ENCODE data around the gene KRTAP10-3. TPM values are rescaled to one million over a fixed set of nuclear protein-coding genes. Genes with fewer than 3 reads are reported as not detected.

Gene KRTAP10-3
- total and polyA plus RNA-seq, 2 donors (not counting 3 experiments of a cell fraction or from before 2014, with no cell fraction given), result not detected

DNA sequence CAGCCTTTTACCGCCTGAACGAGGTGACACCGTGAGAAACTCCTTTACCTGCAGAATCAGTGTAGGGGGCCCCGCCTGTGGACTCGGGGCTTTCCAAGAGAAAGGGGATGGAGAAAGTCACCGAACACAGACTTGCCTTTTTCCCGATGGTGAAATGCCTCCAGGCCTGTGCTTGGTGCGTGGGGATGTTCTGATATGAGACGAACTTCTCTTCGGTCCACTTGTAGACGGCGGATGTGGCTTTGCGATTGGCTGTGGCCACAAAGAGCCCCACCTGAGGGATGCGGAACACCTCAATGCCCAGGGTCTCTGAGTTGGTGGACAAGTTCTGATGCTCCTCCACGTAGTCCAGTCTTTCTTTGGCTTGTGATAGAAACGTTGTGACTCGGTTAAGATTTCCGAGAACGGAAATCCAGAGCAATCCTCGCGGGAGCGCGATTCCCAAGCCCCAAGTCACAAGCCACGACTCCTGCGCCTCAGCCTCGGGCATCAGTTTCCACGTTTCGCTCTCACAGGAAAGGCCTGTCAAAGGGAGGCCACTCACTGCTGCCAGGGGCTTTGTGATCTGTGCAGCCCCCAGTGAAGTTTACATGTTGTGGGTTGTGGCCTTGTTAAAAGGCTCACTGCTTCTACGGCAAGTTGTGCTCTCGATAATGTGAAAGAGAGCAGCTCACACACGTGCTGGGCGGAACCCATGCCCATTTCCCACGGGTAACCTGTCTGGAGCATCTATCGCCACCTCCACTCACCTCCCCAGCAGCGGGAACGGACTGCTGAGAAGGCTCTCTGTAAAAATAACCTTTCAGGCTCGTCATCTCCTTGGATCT lies 31.2 kb downstream of the KRTAP10-3 start:
- no peak overlapping the region for H3K4me2 ChIP-seq (ENCODE audit: insufficient read depth, low read length)
- no peaks in the 10 kb centered on the region for H3K79me2 ChIP-seq (ENCODE audit: control insufficient read depth, insufficient read depth, low read length)
- H3K27ac ChIP-seq (ENCODE audit: insufficient read depth, low read depth, low read length), result no peak overlapping the region
- H3K4me1 ChIP-seq (ENCODE audit: control insufficient read depth, extremely low read depth, insufficient read depth, low read length), result no peaks in the 10 kb centered on the region
- no peaks in the 10 kb centered on the region for H3K36me3 ChIP-seq (ENCODE audit: control insufficient read depth in 2 of 2, extremely low read depth in 1 of 2, insufficient read depth in 2 of 2, low read length in 2 of 2)
- no TSS peak for BruUV-seq (replicated peaks)
- dilution Hi-C loops (cut with MboI; ENCODE audit: extremely low pct_ligation_motif_present, low sequenced_read_pairs) (no loop called here), intact Hi-C loops (cut with micrococcal nuclease) (no loop called here)
- H3K9ac ChIP-seq (replicated peaks; ENCODE audit: extremely low read depth, insufficient read depth, low read length), result no peak overlapping the region
- H3K4me3 ChIP-seq (replicated peaks in 1 of 3; ENCODE audit: insufficient read depth in 1 of 3, low read depth in 1 of 3, low read length in 3 of 3), result no peak overlapping the region
- no peaks in the 10 kb centered on the region for H4K20me1 ChIP-seq (replicated peaks; ENCODE audit: control insufficient read depth, extremely low read depth, insufficient read depth, low read length)
- H2AFZ ChIP-seq (ENCODE audit: low read depth, low read length), result no peak overlapping the region
- no peaks in the 10 kb centered on the region for H3K9me3 ChIP-seq (replicated peaks; ENCODE audit: control insufficient read depth, insufficient read depth, low read length)
- POLR2A ChIA-PET, result no interaction called here
- H3K9me1 ChIP-seq (replicated peaks; ENCODE audit: control insufficient read depth, extremely low read depth, insufficient read depth, low read length), result no peaks in the 10 kb centered on the region
- no peaks in the 10 kb centered on the region for H3K27me3 ChIP-seq (ENCODE audit: control insufficient read depth in 2 of 2, insufficient read depth in 2 of 2, low read length in 2 of 2)
- CTCF ChIA-PET, result no interaction called here
- no peak for DNase-seq (ENCODE audit: low read depth, low spot score)
- no peak for FAIRE-seq
- no peak for TF ChIP-seq MYC (IDR thresholded peaks at IDR 0.05; ENCODE audit: low read depth, low read length)
- no peak for TF ChIP-seq JUN (IDR thresholded peaks at IDR 0.05; ENCODE audit: borderline replicate concordance, insufficient read depth, insufficient read length, low read depth)
- no peak for TF ChIP-seq POLR2A (IDR thresholded peaks at IDR 0.05; ENCODE audit: low read depth, low read length)
- no peak for TF ChIP-seq MAX (IDR thresholded peaks at IDR 0.05; ENCODE audit: insufficient read depth, insufficient read length)
- TF ChIP-seq GATA2 (IDR thresholded peaks at IDR 0.05; ENCODE audit: insufficient read depth, insufficient read length, low read depth, low read length), result no peak
- no peak for TF ChIP-seq POLR2AphosphoS5 (IDR thresholded peaks at IDR 0.05; ENCODE audit: insufficient read depth, low read depth, low read length)
- no peak for TF ChIP-seq CTCF (IDR thresholded peaks at IDR 0.05; ENCODE audit: extremely low read depth in 1 of 2, insufficient read depth in 1 of 2, low read depth in 1 of 2, low read length in 2 of 2)
- no peak for TF ChIP-seq FOS (IDR thresholded peaks at IDR 0.05; ENCODE audit: borderline replicate concordance, insufficient read depth, low read length)
- TF ChIP-seq EZH2 (IDR thresholded peaks at IDR 0.05; ENCODE audit: borderline replicate concordance, low read depth, low read length, severe bottlenecking), result no peak
